ENCODE results near the gene GGTA1. TPM values are rescaled to one million over a fixed set of nuclear protein-coding genes. Genes with fewer than 3 reads are reported as not detected.

Gene GGTA1
- polyA plus RNA-seq, 1 donor (not counting 4 experiments of a cell fraction or from before 2014, with no cell fraction given): not detected

- dilution Hi-C loops (cut with MboI; ENCODE audit: extremely low pct_ligation_motif_present, low sequenced_read_pairs): no loop called here
- peaks cover 43% of the 10 kb centered on the region for H3K27me3 ChIP-seq (ENCODE audit: control insufficient read depth, extremely low read depth, insufficient read depth, low read length)
- no peak overlapping the region for H3K4me3 ChIP-seq (ENCODE audit: control insufficient read depth in 2 of 3, extremely low read depth in 1 of 3, insufficient read depth in 2 of 3, low read depth in 1 of 3, low read length in 3 of 3)
- no peak overlapping the region for H3K9ac ChIP-seq (ENCODE audit: control insufficient read depth, extremely low read depth, insufficient read depth, low read length)
- H3K36me3 ChIP-seq (ENCODE audit: control insufficient read depth in 2 of 2, extremely low read depth in 1 of 2, insufficient read depth in 2 of 2, low read length in 2 of 2): no peaks in the 10 kb centered on the region
- FAIRE-seq: no peak
- H3K9me1 ChIP-seq (ENCODE audit: control insufficient read depth, extremely low read depth, insufficient read depth, low read length): no peaks in the 10 kb centered on the region
- no peak for DNase-seq (ENCODE audit: low read depth, low spot score)
- no peak overlapping the region for H2AFZ ChIP-seq (ENCODE audit: control insufficient read depth, low read length)
- TF ChIP-seq CTCF (optimal IDR thresholded peaks at IDR 0.05 in 1 of 3, IDR thresholded peaks at IDR 0.05 in 1 of 3, conservative IDR thresholded peaks at IDR 0.05 in 1 of 3; ENCODE audit: extremely low read depth in 1 of 3, insufficient read depth in 2 of 3, low read length in 3 of 3) (no peak), EZH2 (IDR thresholded peaks at IDR 0.05; ENCODE audit: low read length) (no peak)
- no peak overlapping the region for H3K27ac ChIP-seq (ENCODE audit: control insufficient read depth, insufficient read depth, low read length)
- H3K4me1 ChIP-seq (ENCODE audit: control insufficient read depth, extremely low read depth, insufficient read depth, low read length): peaks cover 6% of the 10 kb centered on the region
- no peaks in the 10 kb centered on the region for H3K79me2 ChIP-seq (ENCODE audit: control insufficient read depth, insufficient read depth, low read length)
- H3K4me2 ChIP-seq (ENCODE audit: control insufficient read depth, extremely low read depth, insufficient read depth, low read depth, low read length): no peak overlapping the region
- no peaks in the 10 kb centered on the region for H3K9me3 ChIP-seq (ENCODE audit: control insufficient read depth, low read depth, low read length)
- peaks cover 3% of the 10 kb centered on the region for H4K20me1 ChIP-seq (ENCODE audit: control insufficient read depth, extremely low read depth, insufficient read depth, low read length)
These were observed 48.1 kb downstream of the GGTA1 start for GRCh38 chr9:121451586-121451985.

GRCh38 chr9:121450241-121450640 lies 49.4 kb downstream of the GGTA1 start:
- H3K4me1 ChIP-seq (ENCODE audit: control insufficient read depth, extremely low read depth, insufficient read depth, low read length): peaks cover 6% of the 10 kb centered on the region
- no peak overlapping the region for H3K27ac ChIP-seq (ENCODE audit: control insufficient read depth, insufficient read depth, low read length)
- no peak overlapping the region for H2AFZ ChIP-seq (ENCODE audit: control insufficient read depth, low read length)
- H3K79me2 ChIP-seq (ENCODE audit: control insufficient read depth, insufficient read depth, low read length): no peaks in the 10 kb centered on the region
- no peak for TF ChIP-seq CTCF (optimal IDR thresholded peaks at IDR 0.05 in 1 of 3, IDR thresholded peaks at IDR 0.05 in 1 of 3, conservative IDR thresholded peaks at IDR 0.05 in 1 of 3; ENCODE audit: extremely low read depth in 1 of 3, insufficient read depth in 2 of 3, low read length in 3 of 3)
- no peak for TF ChIP-seq EZH2 (IDR thresholded peaks at IDR 0.05; ENCODE audit: low read length)
- peaks cover 47% of the 10 kb centered on the region for H3K27me3 ChIP-seq (ENCODE audit: control insufficient read depth, extremely low read depth, insufficient read depth, low read length)
- H3K9ac ChIP-seq (ENCODE audit: control insufficient read depth, extremely low read depth, insufficient read depth, low read length): no peak overlapping the region
- H3K9me1 ChIP-seq (ENCODE audit: control insufficient read depth, extremely low read depth, insufficient read depth, low read length): no peaks in the 10 kb centered on the region
- no peaks in the 10 kb centered on the region for H3K9me3 ChIP-seq (ENCODE audit: control insufficient read depth, low read depth, low read length)
- H3K4me2 ChIP-seq (ENCODE audit: control insufficient read depth, extremely low read depth, insufficient read depth, low read depth, low read length): no peak overlapping the region
- H3K36me3 ChIP-seq (ENCODE audit: control insufficient read depth in 2 of 2, extremely low read depth in 1 of 2, insufficient read depth in 2 of 2, low read length in 2 of 2): no peaks in the 10 kb centered on the region
- DNase-seq (ENCODE audit: low read depth, low spot score): no peak
- H4K20me1 ChIP-seq (ENCODE audit: control insufficient read depth, extremely low read depth, insufficient read depth, low read length): peaks cover 3% of the 10 kb centered on the region
- no peak overlapping the region for H3K4me3 ChIP-seq (ENCODE audit: control insufficient read depth in 2 of 3, extremely low read depth in 1 of 3, insufficient read depth in 2 of 3, low read depth in 1 of 3, low read length in 3 of 3)
- dilution Hi-C loops (cut with MboI; ENCODE audit: extremely low pct_ligation_motif_present, low sequenced_read_pairs): no loop called here
- no peak for FAIRE-seq
